ENCODE data around the gene DLG5.

DLG5 gene

DNA sequence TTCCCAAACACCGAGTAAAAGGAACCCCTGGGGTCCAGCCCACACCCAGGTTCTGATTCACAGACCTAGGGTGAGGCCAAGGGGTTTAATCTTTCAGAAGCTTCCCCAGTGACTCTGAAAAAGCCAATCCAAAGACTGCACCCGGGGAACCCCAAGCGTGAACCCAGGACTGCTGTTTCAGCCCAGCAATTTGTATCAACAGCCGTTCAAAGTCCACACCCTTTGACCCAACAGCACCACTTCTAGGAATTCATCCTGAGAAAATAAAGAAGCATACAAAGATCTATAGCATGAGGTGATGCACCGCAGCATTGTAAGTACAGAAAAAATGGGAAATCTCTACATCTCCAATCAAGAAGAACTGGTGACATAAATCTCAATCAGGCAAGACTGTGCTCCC is 24.4 kb downstream of the DLG5 start:
- TF ChIP-seq, protein P1, sequence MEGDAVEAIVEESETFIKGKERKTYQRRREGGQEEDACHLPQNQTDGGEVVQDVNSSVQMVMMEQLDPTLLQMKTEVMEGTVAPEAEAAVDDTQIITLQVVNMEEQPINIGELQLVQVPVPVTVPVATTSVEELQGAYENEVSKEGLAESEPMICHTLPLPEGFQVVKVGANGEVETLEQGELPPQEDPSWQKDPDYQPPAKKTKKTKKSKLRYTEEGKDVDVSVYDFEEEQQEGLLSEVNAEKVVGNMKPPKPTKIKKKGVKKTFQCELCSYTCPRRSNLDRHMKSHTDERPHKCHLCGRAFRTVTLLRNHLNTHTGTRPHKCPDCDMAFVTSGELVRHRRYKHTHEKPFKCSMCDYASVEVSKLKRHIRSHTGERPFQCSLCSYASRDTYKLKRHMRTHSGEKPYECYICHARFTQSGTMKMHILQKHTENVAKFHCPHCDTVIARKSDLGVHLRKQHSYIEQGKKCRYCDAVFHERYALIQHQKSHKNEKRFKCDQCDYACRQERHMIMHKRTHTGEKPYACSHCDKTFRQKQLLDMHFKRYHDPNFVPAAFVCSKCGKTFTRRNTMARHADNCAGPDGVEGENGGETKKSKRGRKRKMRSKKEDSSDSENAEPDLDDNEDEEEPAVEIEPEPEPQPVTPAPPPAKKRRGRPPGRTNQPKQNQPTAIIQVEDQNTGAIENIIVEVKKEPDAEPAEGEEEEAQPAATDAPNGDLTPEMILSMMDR (IDR thresholded peaks at IDR 0.05): no peak

DNA sequence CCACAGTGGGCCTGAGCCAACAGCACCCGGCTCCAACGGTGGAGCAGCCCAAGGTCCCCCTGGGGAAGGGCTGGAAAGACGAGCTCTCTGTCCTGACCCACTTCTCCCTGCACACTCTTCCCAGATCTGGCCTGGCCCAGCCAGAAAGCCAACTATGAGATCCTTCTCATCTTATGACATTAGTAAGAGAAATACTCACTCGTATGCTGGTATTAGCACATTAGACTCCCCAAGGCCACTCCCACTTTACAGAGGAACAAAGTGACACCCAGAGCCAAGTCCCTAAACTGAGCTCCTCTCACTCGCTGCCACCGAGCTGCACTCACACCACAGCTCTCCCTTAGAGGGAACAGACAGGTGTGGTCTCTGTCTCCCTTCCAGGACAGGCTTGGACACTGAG is 24.8 kb downstream of the DLG5 start:
- TF ChIP-seq, protein P1 (IDR thresholded peaks at IDR 0.05): no peak

DNA sequence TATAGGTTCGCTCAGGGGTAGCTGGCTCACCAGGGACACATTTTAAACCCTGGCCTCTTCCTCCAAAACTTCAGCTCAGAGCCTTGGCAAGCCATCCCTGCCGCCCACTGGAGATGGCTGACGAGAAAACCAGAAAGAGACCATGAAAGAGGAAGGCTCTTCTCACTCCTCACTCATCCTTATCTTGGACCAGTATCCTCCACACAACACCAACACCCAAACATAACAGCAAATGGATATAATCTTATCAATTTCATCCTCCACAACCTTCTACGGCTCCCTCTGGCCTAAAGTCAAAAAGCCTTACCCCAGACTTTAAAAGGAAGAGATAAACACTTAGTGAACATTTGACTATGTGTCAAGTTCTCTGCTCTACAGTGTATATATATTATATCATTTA is 26.9 kb downstream of the DLG5 start:
- TF ChIP-seq, protein P1 (IDR thresholded peaks at IDR 0.05): no peak

DNA sequence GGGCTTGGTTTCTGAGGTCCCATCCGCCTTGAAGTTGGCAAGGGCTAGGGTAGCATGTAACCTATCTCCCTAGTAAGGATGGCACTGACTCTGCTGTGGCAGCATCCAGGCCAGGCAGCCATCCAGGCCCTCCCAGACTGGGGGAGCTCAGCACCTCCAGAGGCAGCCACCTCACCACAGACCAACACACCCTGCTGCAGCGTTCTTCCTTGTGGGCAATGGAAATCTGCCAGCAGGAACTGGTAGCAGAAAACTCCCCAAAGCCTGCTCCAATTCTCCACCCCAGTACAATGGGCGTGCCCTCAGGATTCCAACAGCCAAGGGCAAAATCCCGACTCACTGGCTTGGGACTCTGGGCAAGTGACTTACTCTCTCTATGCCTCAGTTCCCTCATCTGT is 27.5 kb downstream of the DLG5 start:
- TF ChIP-seq, protein P1 (IDR thresholded peaks at IDR 0.05): no peak

DNA sequence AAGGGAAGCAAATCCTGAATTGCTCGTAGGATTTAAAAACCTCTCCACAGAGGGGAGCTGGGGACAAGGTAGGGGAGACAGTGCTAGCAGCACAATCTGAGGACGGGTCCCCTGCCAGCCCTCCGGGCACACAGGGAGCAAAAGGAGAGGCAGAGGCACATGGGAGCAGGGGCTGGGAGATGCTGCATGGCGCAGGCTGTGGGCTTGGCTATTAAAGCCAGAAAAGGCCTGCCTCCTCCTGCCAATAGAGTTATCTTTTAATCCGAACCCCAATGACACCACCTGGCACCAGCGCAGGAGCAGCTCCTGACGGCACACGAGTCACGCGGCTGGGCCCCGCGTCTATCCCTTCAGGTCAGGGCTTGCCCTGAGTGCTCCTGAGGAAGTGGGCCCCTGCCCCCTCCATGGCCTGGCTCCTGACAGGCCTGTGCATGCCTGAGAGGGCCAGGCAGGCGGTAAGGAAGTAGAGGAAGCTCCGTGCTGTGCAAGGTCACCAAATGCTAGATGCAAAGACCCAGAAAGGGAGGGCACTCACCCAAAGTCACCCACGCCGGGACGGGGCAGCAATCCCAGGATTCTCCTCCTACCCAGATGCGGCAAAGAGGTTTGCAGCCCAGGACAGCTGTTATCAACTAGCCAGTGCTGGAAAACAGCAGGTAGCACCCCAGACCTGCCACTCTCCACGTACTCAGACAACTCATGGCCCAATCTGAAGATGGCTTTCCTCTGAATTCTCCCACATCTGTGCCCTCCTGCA is 28.1 kb downstream of the DLG5 start:
- TF ChIP-seq, protein P1 (IDR thresholded peaks at IDR 0.05): no peak

DNA sequence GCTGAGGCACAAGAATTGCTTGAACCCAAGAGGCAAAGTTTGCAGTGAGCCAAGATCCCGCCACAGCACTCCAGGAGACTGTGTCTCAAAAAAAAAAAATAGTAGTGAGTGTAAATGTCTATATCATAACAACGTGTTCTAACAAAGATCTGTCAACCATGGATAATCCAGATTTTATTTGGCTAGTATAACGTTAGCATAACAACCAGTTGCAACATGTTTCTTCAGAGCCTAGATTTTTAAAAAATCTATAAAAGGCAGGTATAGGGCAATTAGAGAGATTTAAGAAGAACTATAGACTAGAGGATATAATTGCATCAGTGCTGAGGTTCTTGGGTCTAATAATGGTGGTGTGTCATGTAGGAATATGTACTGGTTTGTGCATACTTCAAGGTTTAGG is 30.5 kb downstream of the DLG5 start:
- TF ChIP-seq, protein P1 (IDR thresholded peaks at IDR 0.05): no peak

DNA sequence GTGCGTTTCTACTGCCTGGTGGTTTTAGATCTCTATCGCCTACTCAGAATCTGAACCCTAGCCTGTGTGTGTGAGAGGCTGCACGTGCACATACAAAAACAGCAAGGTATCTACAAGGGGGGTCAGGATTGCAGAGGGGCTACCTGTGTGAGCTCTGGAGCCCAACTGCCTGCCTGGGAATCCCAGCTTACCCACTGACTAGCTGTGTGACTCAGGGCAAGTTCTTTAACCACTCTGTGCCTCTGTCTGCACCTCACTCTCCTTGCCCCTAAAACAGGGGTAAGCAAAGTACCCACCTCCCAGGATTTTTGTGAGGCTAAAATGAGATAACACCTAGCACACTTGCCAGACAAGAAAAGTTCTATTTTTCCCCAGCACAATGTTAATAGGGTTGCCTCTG is 32.5 kb downstream of the DLG5 start:
- TF ChIP-seq, protein P1 (IDR thresholded peaks at IDR 0.05): no peak

DNA sequence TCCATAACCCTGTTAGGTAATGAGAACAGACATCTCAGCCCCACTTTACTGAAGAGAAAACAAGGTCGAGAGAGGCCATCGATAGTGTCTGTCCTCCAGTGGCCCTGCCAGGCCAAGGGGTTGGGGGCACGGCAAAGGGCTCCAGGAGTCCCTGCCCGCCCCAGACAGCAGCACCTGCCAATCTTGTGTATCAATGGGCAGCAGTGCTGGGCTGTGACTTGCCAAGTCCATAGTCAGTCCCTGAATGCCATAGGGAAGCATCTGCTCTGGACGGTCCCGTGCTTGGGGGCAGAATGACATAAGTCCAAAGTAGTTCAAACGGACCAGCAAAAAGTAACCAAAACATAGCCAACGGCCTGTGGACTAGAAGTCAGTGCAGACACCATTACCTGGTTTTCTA is 33.2 kb downstream of the DLG5 start:
- TF ChIP-seq, protein P1 (IDR thresholded peaks at IDR 0.05): no peak
